Activated T-helper 2 cell treated with anti-CD3 and anti-CD28 coated beads, Interferon-gamma antibody, Interleukin-2, Interleukin-4, amounts not matched to agents 10 μg/mL and 5 μg/mL and 100 μg/mL, durations not matched to agents 14 hours and 24 hours and 36 hours (primary cell): ENCODE measurements around the gene CBL. TPM values are rescaled to one million over a fixed set of nuclear protein-coding genes. Genes with fewer than 3 reads are reported as not detected.

Source experiments
- DNase-seq: peaks from one replicate; pipeline ENCODE4 v3.0.0; 2021; ENCODE audit warnings: low spot score
- H3K27ac Mint-ChIP-seq: one replicate; pipeline ENCODE4 v1.8.0; 2021; ENCODE audit warnings: mixed read lengths
- H3K27me3 Mint-ChIP-seq: one replicate; pipeline ENCODE4 v1.8.0; 2021; ENCODE audit warnings: low read depth, mixed read lengths
- H3K36me3 Mint-ChIP-seq: one replicate; pipeline ENCODE4 v1.8.0; 2021; ENCODE audit warnings: low read depth, mixed read lengths
- H3K4me1 Mint-ChIP-seq: one replicate; pipeline ENCODE4 v1.8.0; 2021; ENCODE audit warnings: low read depth, mixed read lengths
- H3K4me3 Mint-ChIP-seq: one replicate; pipeline ENCODE4 v1.8.0; 2021; ENCODE audit warnings: low read depth, mild to moderate bottlenecking, moderate library complexity, mixed read lengths
- H3K9me3 Mint-ChIP-seq: one replicate; pipeline ENCODE4 v1.8.0; 2021; ENCODE audit warnings: mixed read lengths
- intact Hi-C: fragments of 100-400 bp; cut with micrococcal nuclease; formaldehyde crosslinking; loops from one replicate; pipeline ENCODE4 v1.15.1; 2023
- total RNA-seq: library from RNA; stranded (reverse); gene quantifications from 2 replicates; pipeline ENCODE4 v1.2.3, GENCODE V29; 2022

Gene CBL
- total RNA-seq, 1 donor from 2014 or later, result 38.6 TPM

- no peak overlapping the region for H3K27ac Mint-ChIP-seq
- no peaks in the 10 kb centered on the region for H3K36me3 Mint-ChIP-seq
- H3K4me3 Mint-ChIP-seq, result no peak overlapping the region
- intact Hi-C loops, result loop anchor here (5.0 kb wide), 1 partner anchor 116 kb away; the partner anchor contains the start of gene CBL
- H3K4me1 Mint-ChIP-seq, result peaks cover 16% of the 10 kb centered on the region
- no peak for DNase-seq
- peaks cover 7% of the 10 kb centered on the region for H3K27me3 Mint-ChIP-seq
- no peaks in the 10 kb centered on the region for H3K9me3 Mint-ChIP-seq
Measured at GRCh38 chr11:119322921-119323531, 116.9 kb downstream of the CBL start.

DNA sequence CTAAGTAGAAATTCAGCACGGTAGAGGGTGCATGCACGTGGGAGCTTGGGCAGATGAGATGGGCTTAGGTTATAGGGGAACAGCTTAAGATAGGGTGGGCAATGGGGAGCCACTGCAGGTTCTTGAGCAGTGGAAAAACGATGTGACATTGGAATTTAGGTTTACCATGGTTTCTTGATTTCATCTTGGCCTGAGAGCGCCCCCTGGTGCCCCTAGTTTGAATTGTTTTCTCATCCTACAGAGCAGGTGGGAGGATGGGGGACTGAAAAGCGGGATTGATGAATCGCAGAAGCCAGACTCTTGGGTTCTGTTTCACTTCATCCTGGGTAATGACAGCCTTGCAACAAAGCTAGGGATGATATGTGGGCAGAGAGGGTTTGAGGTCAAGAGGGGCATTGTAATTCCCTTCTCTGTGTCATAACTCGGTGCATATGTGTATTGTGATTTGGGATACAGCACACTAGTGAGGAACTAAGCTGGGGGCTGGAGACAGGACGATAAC lies 117.4 kb downstream of the CBL start:
- Mint-ChIP-seq H3K27me3 (peaks cover 6% of the 10 kb centered on the region), H3K9me3 (no peaks in the 10 kb centered on the region), H3K27ac (no peak overlapping the region), H3K4me1 (peaks cover 16% of the 10 kb centered on the region), H3K36me3 (no peaks in the 10 kb centered on the region), H3K4me3 (no peak overlapping the region)
- intact Hi-C loops, result loop anchor here (5.0 kb wide), 1 partner anchor 116 kb away; the partner anchor contains the start of gene CBL
- peak; percentile 65 for DNase-seq

GRCh38 chr11:119324189-119324588 lies 118.0 kb downstream of the CBL start:
- H3K4me1 Mint-ChIP-seq, result peaks cover 15% of the 10 kb centered on the region
- no peaks in the 10 kb centered on the region for H3K36me3 Mint-ChIP-seq
- no peak overlapping the region for H3K27ac Mint-ChIP-seq
- peaks cover 2% of the 10 kb centered on the region for H3K27me3 Mint-ChIP-seq
- no peak overlapping the region for H3K4me3 Mint-ChIP-seq
- intact Hi-C loops, result loop anchor here (5.0 kb wide), 1 partner anchor 117 kb away; the partner anchor contains the start of gene CBL
- no peaks in the 10 kb centered on the region for H3K9me3 Mint-ChIP-seq
- no peak for DNase-seq

DNA sequence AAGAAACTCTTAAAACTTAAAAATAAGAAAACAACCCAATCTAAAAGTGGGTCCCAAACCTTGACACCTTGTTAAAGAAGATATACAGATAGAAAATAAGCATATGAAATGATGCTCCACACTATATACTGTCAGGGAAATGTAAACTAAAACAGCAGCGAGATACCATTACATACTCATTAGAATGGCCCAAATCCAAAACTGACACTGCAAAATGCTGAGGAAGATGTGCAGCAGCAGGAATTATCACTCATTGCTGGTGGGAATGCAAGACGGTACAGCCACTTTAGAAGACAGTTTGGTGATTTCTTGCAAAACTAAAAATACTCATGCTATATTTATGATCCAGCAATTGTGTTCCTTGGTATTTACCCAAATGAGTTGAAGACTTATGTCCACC lies 123.2 kb downstream of the CBL start:
- H3K4me1 Mint-ChIP-seq, result peaks cover 10% of the 10 kb centered on the region
- no peak overlapping the region for H3K4me3 Mint-ChIP-seq
- no peak overlapping the region for H3K27ac Mint-ChIP-seq
- H3K27me3 Mint-ChIP-seq, result peaks cover 14% of the 10 kb centered on the region
- DNase-seq, result no peak
- intact Hi-C loops, result no loop called here
- H3K9me3 Mint-ChIP-seq, result no peaks in the 10 kb centered on the region
- no peaks in the 10 kb centered on the region for H3K36me3 Mint-ChIP-seq

DNA sequence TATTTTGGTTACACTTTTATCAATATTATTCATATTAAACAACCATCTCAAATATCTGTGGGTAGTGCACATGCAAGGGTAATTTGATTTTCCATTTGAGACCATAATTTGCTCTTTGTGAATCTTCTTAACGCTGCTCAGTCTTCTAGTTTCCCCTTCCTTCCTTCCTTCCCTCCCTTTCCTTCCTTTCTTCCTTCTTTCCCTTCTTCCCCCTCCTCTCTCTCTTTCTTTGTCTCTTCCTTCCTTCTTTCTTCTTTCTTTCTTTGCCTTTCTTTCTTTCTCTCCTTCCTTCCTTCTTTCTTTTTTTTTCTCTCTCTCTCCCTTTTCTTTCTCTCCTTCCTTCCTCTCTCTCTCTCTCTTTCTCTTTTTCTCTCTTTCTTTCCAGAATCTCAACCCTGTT lies 124.1 kb downstream of the CBL start:
- H3K4me1 Mint-ChIP-seq, result peaks cover 14% of the 10 kb centered on the region
- no peaks in the 10 kb centered on the region for H3K9me3 Mint-ChIP-seq
- H3K27ac Mint-ChIP-seq, result no peak overlapping the region
- no peak for DNase-seq
- no peaks in the 10 kb centered on the region for H3K36me3 Mint-ChIP-seq
- no peak overlapping the region for H3K4me3 Mint-ChIP-seq
- intact Hi-C loops, result loop anchor here (5.0 kb wide), 2 partner anchors 68 to 263 kb away; partner anchors contain the start of gene VPS11
- peaks cover 14% of the 10 kb centered on the region for H3K27me3 Mint-ChIP-seq

- Mint-ChIP-seq H3K27ac (peak overlapping the region; percentile 90), H3K4me3 (peak overlapping the region; percentile 22), H3K36me3 (peaks cover 8% of the 10 kb centered on the region), H3K27me3 (peaks cover 14% of the 10 kb centered on the region), H3K9me3 (no peaks in the 10 kb centered on the region), H3K4me1 (peaks cover 29% of the 10 kb centered on the region)
- intact Hi-C loops, result loop anchor here (5.0 kb wide), 2 partner anchors 70 to 265 kb away; partner anchors contain the start of gene VPS11
- no peak for DNase-seq
Measured at GRCh38 chr11:119332111-119332765, 126.1 kb downstream of the CBL start.

DNA sequence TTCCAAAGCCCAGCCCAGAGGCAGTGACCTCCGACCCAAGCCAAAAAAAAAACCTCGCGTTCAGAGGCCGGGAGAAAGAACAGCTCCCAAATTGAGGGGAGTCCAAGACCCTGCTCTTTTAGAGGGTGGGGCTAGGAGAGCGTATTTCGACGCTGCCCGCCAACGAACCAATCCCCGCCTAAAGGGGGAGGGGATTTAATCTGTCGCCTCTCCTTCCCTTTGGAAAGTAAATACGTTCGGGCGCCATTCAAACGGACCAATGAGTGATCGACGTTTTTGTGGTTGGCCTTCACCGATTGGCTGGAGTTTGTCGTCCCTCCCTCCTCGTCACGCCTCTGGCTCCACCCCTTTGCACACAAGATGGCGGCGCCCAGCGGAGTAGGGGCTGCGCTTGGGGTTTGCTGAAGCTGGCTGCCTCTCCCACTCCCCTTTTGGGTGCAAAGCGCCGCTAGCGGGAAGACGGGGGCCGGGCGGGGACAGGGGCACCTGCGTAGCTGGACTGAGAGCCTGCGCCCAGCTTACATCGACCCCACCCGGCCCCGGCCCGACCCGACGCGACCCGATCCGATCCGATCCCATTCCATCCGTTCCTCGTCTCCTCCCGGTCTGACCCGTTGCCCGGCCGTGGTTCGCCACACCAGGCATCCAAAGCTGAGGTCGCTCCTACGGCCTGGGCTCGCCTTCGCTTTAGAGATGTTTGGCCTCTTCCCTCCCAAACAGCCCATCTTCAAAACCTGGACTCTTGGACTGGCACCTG lies 128.2 kb downstream of the CBL start, which contains the start of gene RNF26:
Gene RNF26, plus strand, starts transcription at position 354 of the 757 bp plus-strand sequence. CDS start 596 bp downstream, outside the sequence.
- Mint-ChIP-seq H3K4me3 (peak within 1 kb of the TSS; percentile 100), H3K36me3 (peaks cover 18% of the 10 kb centered on the region), H3K27me3 (peaks cover 22% of the 10 kb centered on the region), H3K27ac (peak within 1 kb of the TSS; percentile 99), H3K9me3 (no peaks in the 10 kb centered on the region), H3K4me1 (peaks cover 40% of the 10 kb centered on the region)
- peak; percentile 93 for DNase-seq
- intact Hi-C loops, result loop anchor here (1.0 to 5.0 kb wide), 4 partner anchors 14 to 267 kb away; partner anchors contain the start of gene VPS11

GRCh38 chr11:119335091-119335654 lies 129.0 kb downstream of the CBL start:
- Mint-ChIP-seq H3K9me3 (no peaks in the 10 kb centered on the region), H3K27ac (peak overlapping the region; percentile 99), H3K4me3 (peak overlapping the region; percentile 100), H3K4me1 (peaks cover 40% of the 10 kb centered on the region), H3K36me3 (peaks cover 19% of the 10 kb centered on the region), H3K27me3 (peaks cover 20% of the 10 kb centered on the region)
- DNase-seq, result no peak
- intact Hi-C loops, result loop anchor here (2.0 kb wide), 1 partner anchor 14 kb away; no protein-coding TSS in a partner anchor

GRCh38 chr11:119335655-119336543 lies 129.8 kb downstream of the CBL start:
- Mint-ChIP-seq H3K27ac (peak overlapping the region; percentile 14), H3K27me3 (peaks cover 15% of the 10 kb centered on the region), H3K4me1 (peaks cover 40% of the 10 kb centered on the region), H3K36me3 (peaks cover 19% of the 10 kb centered on the region), H3K4me3 (peak overlapping the region; percentile 100), H3K9me3 (no peaks in the 10 kb centered on the region)
- intact Hi-C loops, result loop anchor here (2.0 kb wide), 1 partner anchor 15 kb away; no protein-coding TSS in a partner anchor
- DNase-seq, result no peak

- Mint-ChIP-seq H3K9me3 (no peaks in the 10 kb centered on the region), H3K4me1 (peaks cover 43% of the 10 kb centered on the region), H3K36me3 (peaks cover 19% of the 10 kb centered on the region), H3K27me3 (peaks cover 23% of the 10 kb centered on the region), H3K4me3 (peak overlapping the region; percentile 76), H3K27ac (no peak overlapping the region)
- no peak for DNase-seq
- intact Hi-C loops, result no loop called here
Measured at GRCh38 chr11:119336744-119337469, 130.8 kb downstream of the CBL start.
